K562 (cell line): ENCODE data around the gene PACSIN1. TPM values are rescaled to one million over a fixed set of nuclear protein-coding genes. Genes with fewer than 3 reads are reported as not detected.
A peak's percentile ranks its signal among the peaks of the same experiment; 100 is the strongest.

Experiments
- ATAC-seq: fragments of 200-7000 bp; cut with Tn5 transposase; 3 replicates; pipeline ENCODE4 v1.9.1; 2020; ENCODE audit warnings: moderate library complexity
- BruUV-seq: library from RNA; stranded (reverse); fragments of 400-500 nt; replicated peaks from 2 replicates; lab custom pipeline; 2021; lab: Mats Ljungman, UMichigan
- CTCF ChIA-PET: fragments of 300-600 bp; formaldehyde crosslinking; extraction: SDS; loops from one replicate; lab custom pipeline; 2021; ENCODE audit warnings: low intra/inter-chr PET ratio; lab: Yijun Ruan, JAX
- POLR2A ChIA-PET: fragments of 300-600, 350-650 bp; sonication (Branson Sonifier 250); formaldehyde crosslinking; extraction: SDS; loops from one replicate; lab custom pipeline; 2021; ENCODE audit warnings: antibody characterized with exemption, inconsistent platforms; lab: Yijun Ruan, JAX
- DNase-seq, 4 experiments: peaks; one replicate each; pipeline versions ENCODE4 v3.0.0 to v3.0.0-alpha.2; 2011 to 2018; ENCODE audit warnings: low spot score in 3 of 4, mixed read lengths in 3 of 4; ENCODE audit errors: extremely low read depth in 1 of 4
- FAIRE-seq: peaks from 2 replicates; lab custom pipeline; 2011; peaks lifted over from hg19 to GRCh38; lab: Jason Lieb, UNC
- H2AFZ ChIP-seq: 2 replicates; pipeline ENCODE4 v1.6.0; 2011; ENCODE audit warnings: low read depth, low read length, control low read depth, inconsistent platforms
- H3K27ac ChIP-seq: fragments of 200-600 bp; 3 replicates; pipeline ENCODE4 v1.8.0; 2011; ENCODE audit warnings: low read depth, mild to moderate bottlenecking, control low read depth, inconsistent platforms, low read length, moderate library complexity, mixed read lengths; ENCODE audit errors: extremely low read depth
- H3K27me3 ChIP-seq, 2 experiments: fragments of 300-600 bp in 1 of 2; 2 replicates in 1 of 2; 3 replicates in 1 of 2; pipeline versions ENCODE4 v1.6.0 to v1.8.0; 2011; ENCODE audit warnings: inconsistent platforms in 2 of 2, low read length in 2 of 2, mild to moderate bottlenecking in 1 of 2, mixed read lengths in 1 of 2, moderate library complexity in 1 of 2; ENCODE audit not compliant: control insufficient read depth in 2 of 2, insufficient read depth in 2 of 2
- H3K36me3 ChIP-seq: fragments of 300-600 bp; 3 replicates; pipeline ENCODE4 v1.8.0; 2011; ENCODE audit warnings: mild to moderate bottlenecking, low read length, inconsistent platforms; ENCODE audit not compliant: control insufficient read depth, insufficient read depth
- H3K4me1 ChIP-seq, 2 experiments: fragments of 200-600 bp in 1 of 2; replicated peaks in 1 of 2; 2 replicates in 1 of 2; 3 replicates in 1 of 2; pipeline versions ENCODE4 v1.5.1 to v1.8.0; 2011; ENCODE audit warnings: inconsistent platforms in 2 of 2, low read length in 2 of 2, mild to moderate bottlenecking in 1 of 2, mixed read lengths in 1 of 2, moderate library complexity in 1 of 2; ENCODE audit not compliant: control insufficient read depth in 2 of 2, insufficient read depth in 2 of 2
- H3K4me2 ChIP-seq: 2 replicates; pipeline ENCODE4 v1.6.1; 2011; ENCODE audit warnings: low read length, control low read depth, inconsistent platforms, mixed read lengths; ENCODE audit not compliant: insufficient read depth
- H3K4me3 ChIP-seq: fragments of 200-600 bp; sonication (generic), shearing (Covaris generic); 2 replicates; pipeline ENCODE4 v1.5.1; 2016; ENCODE audit warnings: control low read depth, inconsistent platforms
- H3K79me2 ChIP-seq: fragments of 200-600 bp; 3 replicates; pipeline ENCODE4 v1.8.0; 2011; ENCODE audit warnings: low read length, inconsistent platforms; ENCODE audit not compliant: control insufficient read depth, insufficient read depth
- H3K9ac ChIP-seq, 2 experiments: 2 replicates each; pipeline versions ENCODE4 v1.6.0 to v1.6.1; 2011; ENCODE audit warnings: low read depth in 2 of 2, low read length in 2 of 2, control low read depth in 1 of 2, inconsistent platforms in 1 of 2, mild to moderate bottlenecking in 1 of 2, mixed read lengths in 1 of 2; ENCODE audit not compliant: insufficient read depth in 1 of 2
- H3K9me1 ChIP-seq: one replicate; pipeline ENCODE4 v1.6.0; 2011; ENCODE audit warnings: inconsistent platforms, mild to moderate bottlenecking, low read length, moderate library complexity; ENCODE audit not compliant: control insufficient read depth, insufficient read depth
- H3K9me3 ChIP-seq: replicated peaks from 2 replicates; pipeline ENCODE4 v1.5.1; 2011; ENCODE audit warnings: low read depth, low read length, inconsistent platforms; ENCODE audit not compliant: control insufficient read depth, insufficient read depth
- H4K20me1 ChIP-seq: replicated peaks from 2 replicates; pipeline ENCODE4 v1.6.1; 2011; ENCODE audit warnings: low read length, inconsistent platforms, mixed read lengths; ENCODE audit not compliant: control insufficient read depth, insufficient read depth
- ATF7 ChIP-seq: fragments of 450-650 bp; IDR thresholded peaks from 2 replicates; pipeline ENCODE4 v1.7.1; 2014; ENCODE audit warnings: mild to moderate bottlenecking, moderate library complexity
- CTBP1 ChIP-seq: fragments of 450-650 bp; IDR thresholded peaks from 2 replicates; pipeline ENCODE4 v1.6.1; 2016; ENCODE audit warnings: borderline replicate concordance
- HDAC6 ChIP-seq: IDR thresholded peaks from 2 replicates; pipeline ENCODE4 v1.6.1; 2012; ENCODE audit warnings: low read depth, mild to moderate bottlenecking, control low read depth, inconsistent platforms, low read length, moderate library complexity
- PTRF ChIP-seq: fragments of 450-650 bp; IDR thresholded peaks from 2 replicates; pipeline ENCODE4 v1.6.1; 2016; ENCODE audit warnings: mild to moderate bottlenecking, missing genetic modification characterization, missing compliant biosample characterization
- SMARCA4 ChIP-seq: fragments of 450-650 bp; IDR thresholded peaks from 2 replicates; pipeline ENCODE4 v1.6.1; 2016
- STAT5A ChIP-seq: IDR thresholded peaks from 2 replicates; pipeline ENCODE4 v1.6.1; 2012; ENCODE audit warnings: low read length, inconsistent platforms, borderline replicate concordance
- TCF15 ChIP-seq: fragments of 250-450 bp; sonication (Bioruptor Pico); IDR thresholded peaks from 2 replicates; pipeline ENCODE4 v1.8.0; 2022; ENCODE audit warnings: moderate library complexity, mild to moderate bottlenecking, inconsistent platforms
- TRIM25 ChIP-seq: fragments of 450-650 bp; IDR thresholded peaks from 2 replicates; pipeline ENCODE4 v1.7.0; 2016; ENCODE audit warnings: borderline replicate concordance
- ZNF717 ChIP-seq: fragments of 250-450 bp; sonication (Bioruptor Pico); IDR thresholded peaks from 2 replicates; pipeline ENCODE4 v1.5.0; 2021
- WGBS: fragments of 100-300 bp; shearing (Covaris generic); methylation state at CpG from one replicate; pipeline ENCODE4 v1.1.6; 2016; ENCODE audit warnings: low coverage, mixed read lengths; ENCODE audit not compliant: insufficient coverage; ENCODE audit errors: missing lambda C conversion rate; 5-methylcytosine and 5-hydroxymethylcytosine counted together
- in situ Hi-C: fragments of 300-500 bp; cut with MboI; formaldehyde crosslinking; loops from 4 replicates; pipeline ENCODE4 v1.15.0; 2018; ENCODE audit warnings: inconsistent platforms, mixed read lengths
- intact Hi-C: fragments of 100-400 bp; cut with micrococcal nuclease; formaldehyde crosslinking; loops from 2 replicates; pipeline ENCODE4 v1.14.2; 2022
- polyA plus RNA-seq, 8 experiments: library from polyadenylated mRNA; depleted of rRNA in 4 of 8; stranded (reverse) in 5 of 8; unstranded in 3 of 8; fragments of >200 nt; fragmentation: Nextera tagmentation in 2 of 8; fragmentation: Illumina TruSeq in 1 of 8; extraction: Ambion mirVana in 2 of 8; extraction: Trizol in 1 of 8; gene quantifications; 2 replicates each; pipeline versions ENCODE4 v1.2.1 to v1.2.3, GENCODE V29; 2011 to 2014; ENCODE audit warnings: inconsistent platforms in 1 of 8, missing spikeins in 1 of 8
- total RNA-seq, 7 experiments: library from RNA; depleted of rRNA in 6 of 7; stranded (reverse); fragments of >200 nt in 6 of 7; fragmentation: Illumina TruSeq in 2 of 7; extraction: Trizol in 2 of 7; gene quantifications; 2 replicates each; pipeline versions ENCODE4 v1.2.1 to v1.2.3, GENCODE V29; 2011 to 2021; ENCODE audit warnings: low replicate concordance in 1 of 7
- TF ChIP-seq, protein P1 (sequence below), 2 experiments: fragments of 450-650 bp; IDR thresholded peaks; 2 replicates each; pipeline ENCODE4 v1.6.1; 2018; ENCODE audit warnings: mild to moderate bottlenecking in 2 of 2, low read depth in 1 of 2; ENCODE audit not compliant: partially characterized antibody in 2 of 2
- TF ChIP-seq, protein P2 (sequence below): fragments of 250-450 bp; sonication (Bioruptor Pico); IDR thresholded peaks from 2 replicates; pipeline ENCODE4 v1.5.1; 2021; ENCODE audit warnings: mild to moderate bottlenecking
- TF ChIP-seq, protein P3 (sequence below), 2 experiments: fragments of 250-450 bp in 1 of 2; fragments of 450-650 bp in 1 of 2; sonication (Bioruptor Pico) in 1 of 2; IDR thresholded peaks; 2 replicates each; pipeline versions ENCODE4 v1.6.1 to v1.8.0; 2016 to 2021; ENCODE audit warnings: mild to moderate bottlenecking in 2 of 2, moderate library complexity in 2 of 2, missing compliant biosample characterization in 1 of 2, missing genetic modification characterization in 1 of 2

Gene PACSIN1
- total and polyA plus RNA-seq, 9 of the 15 experiments (the other 6 are each of a cell fraction or from before 2014, with no cell fraction given) = 0.01 to 1.7 (median 0.45) TPM

- TF ChIP-seq, protein P1, sequence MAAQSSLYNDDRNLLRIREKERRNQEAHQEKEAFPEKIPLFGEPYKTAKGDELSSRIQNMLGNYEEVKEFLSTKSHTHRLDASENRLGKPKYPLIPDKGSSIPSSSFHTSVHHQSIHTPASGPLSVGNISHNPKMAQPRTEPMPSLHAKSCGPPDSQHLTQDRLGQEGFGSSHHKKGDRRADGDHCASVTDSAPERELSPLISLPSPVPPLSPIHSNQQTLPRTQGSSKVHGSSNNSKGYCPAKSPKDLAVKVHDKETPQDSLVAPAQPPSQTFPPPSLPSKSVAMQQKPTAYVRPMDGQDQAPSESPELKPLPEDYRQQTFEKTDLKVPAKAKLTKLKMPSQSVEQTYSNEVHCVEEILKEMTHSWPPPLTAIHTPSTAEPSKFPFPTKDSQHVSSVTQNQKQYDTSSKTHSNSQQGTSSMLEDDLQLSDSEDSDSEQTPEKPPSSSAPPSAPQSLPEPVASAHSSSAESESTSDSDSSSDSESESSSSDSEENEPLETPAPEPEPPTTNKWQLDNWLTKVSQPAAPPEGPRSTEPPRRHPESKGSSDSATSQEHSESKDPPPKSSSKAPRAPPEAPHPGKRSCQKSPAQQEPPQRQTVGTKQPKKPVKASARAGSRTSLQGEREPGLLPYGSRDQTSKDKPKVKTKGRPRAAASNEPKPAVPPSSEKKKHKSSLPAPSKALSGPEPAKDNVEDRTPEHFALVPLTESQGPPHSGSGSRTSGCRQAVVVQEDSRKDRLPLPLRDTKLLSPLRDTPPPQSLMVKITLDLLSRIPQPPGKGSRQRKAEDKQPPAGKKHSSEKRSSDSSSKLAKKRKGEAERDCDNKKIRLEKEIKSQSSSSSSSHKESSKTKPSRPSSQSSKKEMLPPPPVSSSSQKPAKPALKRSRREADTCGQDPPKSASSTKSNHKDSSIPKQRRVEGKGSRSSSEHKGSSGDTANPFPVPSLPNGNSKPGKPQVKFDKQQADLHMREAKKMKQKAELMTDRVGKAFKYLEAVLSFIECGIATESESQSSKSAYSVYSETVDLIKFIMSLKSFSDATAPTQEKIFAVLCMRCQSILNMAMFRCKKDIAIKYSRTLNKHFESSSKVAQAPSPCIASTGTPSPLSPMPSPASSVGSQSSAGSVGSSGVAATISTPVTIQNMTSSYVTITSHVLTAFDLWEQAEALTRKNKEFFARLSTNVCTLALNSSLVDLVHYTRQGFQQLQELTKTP (IDR thresholded peaks at IDR 0.05; ENCODE audit: low read depth in 1 of 2, partially characterized antibody in 2 of 2) = peak in 1 of 2 experiments; percentile 10
- TF ChIP-seq ATF7 = no peak
- TF ChIP-seq, all 486 proteins: peak for 3
Observed at GRCh38 chr6:34462010-34462409, 3.9 kb upstream of the PACSIN1 start (continued).

DNA sequence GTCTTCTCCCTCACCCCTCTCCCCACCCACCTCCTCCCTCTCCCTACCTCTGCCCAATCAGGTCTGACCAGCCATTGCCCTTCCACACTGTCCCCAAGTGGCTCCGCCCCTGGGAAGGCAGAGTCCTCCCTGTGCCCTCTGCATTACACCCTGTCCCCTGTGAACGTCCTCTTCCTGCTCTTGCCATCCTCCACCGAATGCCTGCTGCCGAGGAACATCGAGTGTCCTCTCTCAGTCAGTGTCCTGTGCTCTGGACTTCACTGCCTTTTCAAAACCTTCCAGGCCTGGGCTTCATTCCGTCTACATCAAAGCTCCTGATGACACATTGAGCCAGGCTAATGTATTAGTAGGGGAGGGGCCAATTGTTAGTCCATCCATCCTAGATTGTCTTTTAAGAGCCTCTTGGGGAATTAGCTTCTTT lies 3.3 kb upstream of the PACSIN1 start:
- intact Hi-C loops = no loop called here
- TF ChIP-seq TCF15 (CRISPR knock-in tag) = no peak
- TF ChIP-seq, protein P2, sequence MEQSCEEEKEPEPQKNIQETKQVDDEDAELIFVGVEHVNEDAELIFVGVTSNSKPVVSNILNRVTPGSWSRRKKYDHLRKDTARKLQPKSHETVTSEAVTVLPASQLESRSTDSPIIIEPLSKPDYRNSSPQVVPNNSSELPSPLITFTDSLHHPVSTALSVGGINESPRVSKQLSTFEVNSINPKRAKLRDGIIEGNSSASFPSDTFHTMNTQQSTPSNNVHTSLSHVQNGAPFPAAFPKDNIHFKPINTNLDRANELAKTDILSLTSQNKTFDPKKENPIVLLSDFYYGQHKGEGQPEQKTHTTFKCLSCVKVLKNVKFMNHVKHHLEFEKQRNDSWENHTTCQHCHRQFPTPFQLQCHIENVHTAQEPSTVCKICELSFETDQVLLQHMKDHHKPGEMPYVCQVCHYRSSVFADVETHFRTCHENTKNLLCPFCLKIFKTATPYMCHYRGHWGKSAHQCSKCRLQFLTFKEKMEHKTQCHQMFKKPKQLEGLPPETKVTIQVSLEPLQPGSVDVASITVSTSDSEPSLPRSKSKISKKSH (CRISPR knock-in tag) = no peak
- TF ChIP-seq HDAC6 = no peak
- TF ChIP-seq SMARCA4 = no peak
- no peak for TF ChIP-seq STAT5A
- no peak for TF ChIP-seq ZNF717 (CRISPR knock-in tag)
- TF ChIP-seq, protein P3, sequence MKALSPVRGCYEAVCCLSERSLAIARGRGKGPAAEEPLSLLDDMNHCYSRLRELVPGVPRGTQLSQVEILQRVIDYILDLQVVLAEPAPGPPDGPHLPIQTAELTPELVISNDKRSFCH (CRISPR knock-in tag; IDR thresholded peaks at IDR 0.05) = no peak
- TF ChIP-seq, protein P3 (tag; IDR thresholded peaks at IDR 0.05) = no peak
- TF ChIP-seq TRIM25 = no peak
- TF ChIP-seq PTRF (tag) = no peak
- peak; percentile 43; the same call in 1 of the 2 replicates for TF ChIP-seq CTBP1

More for the DNA sequence above, 3.3 kb upstream of the PACSIN1 start:
- CTCF ChIA-PET = no interaction called here
- H3K9me3 ChIP-seq = no peaks in the 10 kb centered on the region
- H3K9ac ChIP-seq = peak overlapping the region; percentile 44 to 87
- ATAC-seq = peak; percentile 80
- H2AFZ ChIP-seq = peak overlapping the region; percentile 92
- BruUV-seq = no TSS peak
- H3K27me3 ChIP-seq = no peaks in the 10 kb centered on the region
- no peaks in the 10 kb centered on the region for H4K20me1 ChIP-seq
- DNase-seq = peak; percentile 83 to 86 (median 85)
- POLR2A ChIA-PET = interaction anchor here (0.7 to 1.3 kb wide), 5 partner anchors 9 to 149 kb away, joined by 3 to 5 read pairs (median 5); partner anchors contain the start of gene RPS10
- H3K36me3 ChIP-seq = no peaks in the 10 kb centered on the region
- peak overlapping the region; percentile 69 for H3K4me2 ChIP-seq
- peaks cover 9 to 28% of the 10 kb centered on the region in 2 experiments; a peak in 4 of 5 replicates for H3K4me1 ChIP-seq
- in situ Hi-C loops = loop anchor here (25.0 kb wide), 1 partner anchor 675 kb away; the partner anchor contains the start of gene TCP11
- no peak overlapping the region for H3K4me3 ChIP-seq
- no peaks in the 10 kb centered on the region for H3K79me2 ChIP-seq
- FAIRE-seq = peak; percentile 87
- WGBS = 10% methylated on average over 6 of the region's 6 CpGs
- H3K9me1 ChIP-seq = no peaks in the 10 kb centered on the region
- H3K27ac ChIP-seq = no peak overlapping the region; the same call in 2 of the 3 replicates
